CD8-positive, alpha-beta memory T cell (primary cell): ENCODE measurements around the gene KMT2E. TPM values are rescaled to one million over a fixed set of nuclear protein-coding genes. Genes with fewer than 3 reads are reported as not detected.
"Not testable (repeated sequence)": the region's sequence is repeated elsewhere in the genome, so short reads cannot be mapped to it uniquely, and the experiment has no call there.

Source experiments
- CTCF ChIA-PET: fragments of 350-600 bp; sonication (Branson Sonifier 250); formaldehyde crosslinking; loops from one replicate; lab custom pipeline; 2021; ENCODE audit warnings: antibody characterized with exemption; lab: Charles Lee
- POLR2A ChIA-PET: fragments of 350-600 bp; sonication (Branson Sonifier 250); formaldehyde crosslinking; loops from one replicate; lab custom pipeline; 2021; ENCODE audit warnings: antibody characterized with exemption; lab: Charles Lee
- DNase-seq, 5 donors: peaks; one replicate each; pipeline versions ENCODE4 v3.0.0 to v3.0.0-alpha.2; 2020 to 2022; ENCODE audit warnings: mixed read lengths in 1 of 5
- H3K27ac ChIP-seq: one replicate; pipeline ENCODE4 v1.7.0; 2013; ENCODE audit warnings: low read depth, mild to moderate bottlenecking, low read length, moderate library complexity
- H3K27me3 ChIP-seq: 2 replicates; pipeline ENCODE4 v1.7.0; 2013; ENCODE audit warnings: low read length, mild to moderate bottlenecking; ENCODE audit not compliant: insufficient read depth, poor library complexity, severe bottlenecking
- H3K36me3 ChIP-seq: 2 replicates; pipeline ENCODE4 v1.7.0; 2013; ENCODE audit warnings: mild to moderate bottlenecking, low read length, moderate library complexity; ENCODE audit not compliant: insufficient read depth
- H3K4me1 ChIP-seq: 2 replicates; pipeline ENCODE4 v1.7.0; 2013; ENCODE audit warnings: mild to moderate bottlenecking, low read length, moderate library complexity; ENCODE audit not compliant: insufficient read depth
- H3K4me3 ChIP-seq: 2 replicates; pipeline ENCODE4 v1.7.0; 2013; ENCODE audit warnings: mild to moderate bottlenecking, low read length
- H3K9me3 ChIP-seq: 2 replicates; pipeline ENCODE4 v1.7.0; 2013; ENCODE audit warnings: mild to moderate bottlenecking, low read length
- H3K27ac Mint-ChIP-seq, 8 donors: one replicate each; pipeline ENCODE4 v1.8.0; 2020 to 2021; ENCODE audit warnings: mixed read lengths in 8 of 8, mild to moderate bottlenecking in 6 of 8, inconsistent platforms in 3 of 8, moderate library complexity in 3 of 8
- H3K27me3 Mint-ChIP-seq, 2 donors: one replicate each; pipeline ENCODE4 v1.8.0; 2020 to 2021; ENCODE audit warnings: mixed read lengths in 2 of 2, mild to moderate bottlenecking in 1 of 2, moderate library complexity in 1 of 2
- H3K36me3 Mint-ChIP-seq, 3 donors: one replicate each; pipeline ENCODE4 v1.8.0; 2020 to 2021; ENCODE audit warnings: mixed read lengths in 3 of 3, inconsistent platforms in 1 of 3, mild to moderate bottlenecking in 1 of 3
- H3K4me1 Mint-ChIP-seq, 3 donors: one replicate each; pipeline ENCODE4 v1.8.0; 2020 to 2021; ENCODE audit warnings: mixed read lengths in 3 of 3, inconsistent platforms in 1 of 3, mild to moderate bottlenecking in 1 of 3
- H3K4me3 Mint-ChIP-seq, 7 donors: one replicate each; pipeline ENCODE4 v1.8.0; 2020 to 2021; ENCODE audit warnings: mixed read lengths in 7 of 7, mild to moderate bottlenecking in 6 of 7, moderate library complexity in 4 of 7, inconsistent platforms in 2 of 7
- H3K9me3 Mint-ChIP-seq, 5 donors: one replicate each; pipeline ENCODE4 v1.8.0; 2020 to 2022; ENCODE audit warnings: mixed read lengths in 5 of 5, mild to moderate bottlenecking in 3 of 5, moderate library complexity in 2 of 5, inconsistent platforms in 1 of 5
- polyA plus RNA-seq: library from polyadenylated mRNA; unstranded; fragments of 300-500 nt; fragmentation: Illumina TruSeq; gene quantifications from one replicate; pipeline ENCODE4 v1.2.3, GENCODE V29; 2021
- total RNA-seq, 2 experiments: library from RNA; stranded (reverse); gene quantifications; one replicate each; pipeline ENCODE4 v1.2.3, GENCODE V29; 2021

The KMT2E gene
- total and polyA plus RNA-seq, 3 experiments from 2014 or later, result 81.0 to 237 (median 87.5) TPM

GRCh38 chr7:105046414-105046813 is 32.4 kb downstream of the KMT2E start:
- Histone ChIP-seq H3K4me3 (no peak overlapping the region), H3K27me3 (no peaks in the 10 kb centered on the region), H3K4me1 (peaks cover 24% of the 10 kb centered on the region), H3K27ac (no peak overlapping the region), H3K36me3 (peaks cover 41% of the 10 kb centered on the region), H3K9me3 (no peaks in the 10 kb centered on the region)
- DNase-seq, result no peak
- H3K4me3 Mint-ChIP-seq, result no peak overlapping the region
- H3K27ac Mint-ChIP-seq, result peak overlapping the region in 2 of 8 donors; percentile 48 to 73
- no peaks in the 10 kb centered on the region for H3K9me3 Mint-ChIP-seq
- POLR2A ChIA-PET, result no interaction called here
- H3K4me1 Mint-ChIP-seq, result peaks cover 52 to 74% (median 68%) of the 10 kb centered on the region in 3 donors
- CTCF ChIA-PET, result no interaction called here
- peaks cover 0 to 1% of the 10 kb centered on the region in 2 donors for H3K27me3 Mint-ChIP-seq
- H3K36me3 Mint-ChIP-seq, result peaks cover 0 to 85% (median 8%) of the 10 kb centered on the region in 3 donors

- Mint-ChIP-seq H3K36me3 (peaks cover 0 to 85% (median 11%) of the 10 kb centered on the region in 3 donors), H3K4me3 (no peak overlapping the region), H3K27ac (peak overlapping the region in 3 of 8 donors; percentile 1 to 58 (median 45)), H3K9me3 (no peaks in the 10 kb centered on the region), H3K4me1 (peaks cover 62 to 81% (median 79%) of the 10 kb centered on the region in 3 donors), H3K27me3 (peaks cover 0 to 1% of the 10 kb centered on the region in 2 donors)
- Histone ChIP-seq H3K36me3 (peaks cover 34% of the 10 kb centered on the region), H3K9me3 (no peaks in the 10 kb centered on the region), H3K27me3 (no peaks in the 10 kb centered on the region), H3K4me3 (no peak overlapping the region), H3K27ac (no peak overlapping the region), H3K4me1 (peaks cover 24% of the 10 kb centered on the region)
- DNase-seq, result no peak
- POLR2A ChIA-PET, result no interaction called here
- CTCF ChIA-PET, result interaction anchor here (1.1 to 2.0 kb wide), 3 partner anchors 23 to 67 kb away, joined by 3 to 7 read pairs (median 4); no protein-coding TSS in a partner anchor
Observed at GRCh38 chr7:105047932-105048331, 33.9 kb downstream of the KMT2E start.

GRCh38 chr7:105050493-105050892 is 36.5 kb downstream of the KMT2E start:
- H3K36me3 ChIP-seq, result peaks cover 33% of the 10 kb centered on the region
- ChIA-PET CTCF (no interaction called here), POLR2A (no interaction called here)
- H3K4me1 ChIP-seq, result peaks cover 26% of the 10 kb centered on the region
- peaks cover 66 to 86% (median 81%) of the 10 kb centered on the region in 3 donors for H3K4me1 Mint-ChIP-seq
- H3K27me3 ChIP-seq, result no peaks in the 10 kb centered on the region
- DNase-seq, result no peak
- H3K4me3 Mint-ChIP-seq, result peak overlapping the region in 2 of 7 donors; percentile 11 to 20
- H3K4me3 ChIP-seq, result no peak overlapping the region
- no peak overlapping the region for H3K27ac ChIP-seq
- H3K27me3 Mint-ChIP-seq, result peaks cover 0 to 1% of the 10 kb centered on the region in 2 donors
- H3K9me3 Mint-ChIP-seq, result no peaks in the 10 kb centered on the region
- H3K9me3 ChIP-seq, result no peaks in the 10 kb centered on the region
- H3K27ac Mint-ChIP-seq, result peak overlapping the region; percentile 43 to 92 (median 78)
- peaks cover 0 to 85% (median 14%) of the 10 kb centered on the region in 3 donors for H3K36me3 Mint-ChIP-seq

GRCh38 chr7:105050899-105051298 is 36.9 kb downstream of the KMT2E start:
- DNase-seq, H3K27ac ChIP-seq, POLR2A ChIA-PET, CTCF ChIA-PET, H3K27me3 ChIP-seq, H3K9me3 ChIP-seq, H3K9me3 Mint-ChIP-seq, H3K4me3 ChIP-seq, H3K27me3 Mint-ChIP-seq: not testable (repeated sequence)
- H3K4me1 Mint-ChIP-seq, result peaks cover 66 to 86% (median 81%) of the 10 kb centered on the region in 3 donors
- H3K4me3 Mint-ChIP-seq, result peak overlapping the region in 3 of 7 donors; percentile 45 to 56 (median 52)
- Histone ChIP-seq H3K36me3 (peaks cover 29% of the 10 kb centered on the region), H3K4me1 (peaks cover 26% of the 10 kb centered on the region)
- H3K27ac Mint-ChIP-seq, result peak overlapping the region in 6 of 8 donors; percentile 37 to 92 (median 71)
- peaks cover 0 to 85% (median 16%) of the 10 kb centered on the region in 3 donors for H3K36me3 Mint-ChIP-seq

GRCh38 chr7:105055084-105055483 is 41.1 kb downstream of the KMT2E start:
- ChIA-PET POLR2A (no interaction called here), CTCF (interaction anchor here (0.7 to 1.9 kb wide), 2 partner anchors 72 to 376 kb away, joined by 3 to 6 read pairs; no protein-coding TSS in a partner anchor)
- H3K27me3 Mint-ChIP-seq, result no peaks in the 10 kb centered on the region
- H3K4me1 Mint-ChIP-seq, result peaks cover 76 to 89% (median 83%) of the 10 kb centered on the region in 3 donors
- Histone ChIP-seq H3K27ac (no peak overlapping the region), H3K4me1 (peaks cover 23% of the 10 kb centered on the region), H3K4me3 (no peak overlapping the region), H3K27me3 (no peaks in the 10 kb centered on the region), H3K36me3 (peaks cover 5% of the 10 kb centered on the region), H3K9me3 (no peaks in the 10 kb centered on the region)
- peak overlapping the region in 6 of 8 donors; percentile 1 to 87 (median 64) for H3K27ac Mint-ChIP-seq
- DNase-seq, result no peak
- peaks cover 0 to 83% (median 13%) of the 10 kb centered on the region in 3 donors for H3K36me3 Mint-ChIP-seq
- H3K9me3 Mint-ChIP-seq, result no peaks in the 10 kb centered on the region
- H3K4me3 Mint-ChIP-seq, result peak overlapping the region in 3 of 7 donors; percentile 6 to 55 (median 18)

- H3K27ac Mint-ChIP-seq, result peak overlapping the region in 7 of 8 donors; percentile 1 to 81 (median 53)
- H3K9me3 Mint-ChIP-seq, result no peaks in the 10 kb centered on the region
- no peak for DNase-seq
- peaks cover 5% of the 10 kb centered on the region for H3K36me3 ChIP-seq
- no peaks in the 10 kb centered on the region for H3K27me3 ChIP-seq
- H3K9me3 ChIP-seq, result no peaks in the 10 kb centered on the region
- peak overlapping the region in 4 of 7 donors; percentile 2 to 23 (median 4) for H3K4me3 Mint-ChIP-seq
- peaks cover 0 to 83% (median 12%) of the 10 kb centered on the region in 3 donors for H3K36me3 Mint-ChIP-seq
- H3K27ac ChIP-seq, result no peak overlapping the region
- ChIA-PET POLR2A (no interaction called here), CTCF (interaction anchor here (0.9 to 1.9 kb wide), 2 partner anchors 72 to 75 kb away, joined by 3 to 6 read pairs; no protein-coding TSS in a partner anchor)
- peaks cover 77 to 89% (median 83%) of the 10 kb centered on the region in 3 donors for H3K4me1 Mint-ChIP-seq
- H3K4me1 ChIP-seq, result peaks cover 28% of the 10 kb centered on the region
- H3K4me3 ChIP-seq, result no peak overlapping the region
- no peaks in the 10 kb centered on the region for H3K27me3 Mint-ChIP-seq
Observed at GRCh38 chr7:105055621-105056020, 41.6 kb downstream of the KMT2E start.

GRCh38 chr7:105057472-105057871 is 43.5 kb downstream of the KMT2E start:
- Histone ChIP-seq H3K27ac (no peak overlapping the region), H3K9me3 (no peaks in the 10 kb centered on the region), H3K27me3 (no peaks in the 10 kb centered on the region), H3K36me3 (peaks cover 5% of the 10 kb centered on the region), H3K4me1 (peaks cover 32% of the 10 kb centered on the region), H3K4me3 (no peak overlapping the region)
- ChIA-PET POLR2A (no interaction called here), CTCF (no interaction called here)
- Mint-ChIP-seq H3K36me3 (peaks cover 0 to 80% (median 8%) of the 10 kb centered on the region in 3 donors), H3K27me3 (no peaks in the 10 kb centered on the region), H3K27ac (peak overlapping the region in 7 of 8 donors; percentile 29 to 88 (median 54)), H3K4me1 (peaks cover 78 to 85% (median 84%) of the 10 kb centered on the region in 3 donors), H3K9me3 (no peaks in the 10 kb centered on the region), H3K4me3 (peak overlapping the region in 2 of 7 donors; percentile 26 to 30)
- DNase-seq, result no peak

GRCh38 chr7:105060437-105060836 is 46.4 kb downstream of the KMT2E start:
- Mint-ChIP-seq H3K4me1 (peaks cover 73 to 90% (median 89%) of the 10 kb centered on the region in 3 donors), H3K9me3 (no peaks in the 10 kb centered on the region), H3K4me3 (peak overlapping the region in 1 of 7 donors; percentile 19), H3K27ac (peak overlapping the region in 7 of 8 donors; percentile 10 to 74 (median 33)), H3K27me3 (no peaks in the 10 kb centered on the region), H3K36me3 (peaks cover 0 to 82% (median 9%) of the 10 kb centered on the region in 3 donors)
- DNase-seq, result no peak
- Histone ChIP-seq H3K27me3 (no peaks in the 10 kb centered on the region), H3K36me3 (peaks cover 11% of the 10 kb centered on the region), H3K4me3 (no peak overlapping the region), H3K9me3 (no peaks in the 10 kb centered on the region), H3K4me1 (peaks cover 27% of the 10 kb centered on the region), H3K27ac (no peak overlapping the region)
- CTCF ChIA-PET, result no interaction called here
- POLR2A ChIA-PET, result no interaction called here
